HEK293 (cell line): Measurements from ENCODE around the gene STAB1.

Source experiments
- CTCF ChIA-PET: fragments of 350-600 bp; formaldehyde crosslinking; extraction: SDS; loops from one replicate; lab custom pipeline; 2021; ENCODE audit warnings: antibody characterized with exemption; lab: Yijun Ruan, JAX
- POLR2A ChIA-PET: fragments of 300-600 bp; formaldehyde crosslinking; extraction: SDS; loops from one replicate; lab custom pipeline; 2020; ENCODE audit warnings: antibody characterized with exemption, inconsistent platforms; lab: Yijun Ruan, JAX
- H3K27ac ChIP-seq: fragments of 200-500 bp; sonication (Bioruptor generic); 2 replicates; pipeline ENCODE4 v1.5.1; 2014; ENCODE audit warnings: low read depth, low read length, control low read depth, inconsistent platforms; ENCODE audit errors: extremely low read depth
- H3K36me3 ChIP-seq, 2 experiments: fragments of 200-500 bp in 1 of 2; sonication (Bioruptor generic) in 1 of 2; 1 replicate in 1 of 2; 2 replicates in 1 of 2; pipeline ENCODE4 v1.5.1; 2014 to 2017; ENCODE audit warnings: inconsistent platforms in 2 of 2, low read length in 2 of 2; ENCODE audit not compliant: control insufficient read depth in 2 of 2, insufficient read depth in 1 of 2
- H3K4me1 ChIP-seq: fragments of 200-500 bp; sonication (Bioruptor generic); 2 replicates; pipeline ENCODE4 v1.5.1; 2014; ENCODE audit warnings: mild to moderate bottlenecking, low read length, inconsistent platforms; ENCODE audit not compliant: control insufficient read depth, insufficient read depth
- H3K4me3 ChIP-seq: 2 replicates; pipeline ENCODE4 v1.5.1; 2011; ENCODE audit warnings: low read depth, mild to moderate bottlenecking, control low read depth, low read length, moderate library complexity
- H3K9me3 ChIP-seq: fragments of 200-500 bp; sonication (Bioruptor generic); 2 replicates; pipeline ENCODE4 v1.5.1; 2014; ENCODE audit warnings: low read depth, low read length, inconsistent platforms; ENCODE audit not compliant: control insufficient read depth, insufficient read depth
- GLI2 ChIP-seq: fragments of 450-650 bp; formaldehyde crosslinking; IDR thresholded peaks from 2 replicates; pipeline ENCODE4; 2017; ENCODE audit warnings: missing biosample characterization, missing genetic modification characterization, low read depth, borderline replicate concordance
- GLI4 ChIP-seq: fragments of 450-650 bp; formaldehyde crosslinking; IDR thresholded peaks from 2 replicates; pipeline ENCODE4 v1.5.1; 2016; ENCODE audit warnings: missing biosample characterization, missing genetic modification characterization
- OSR2 ChIP-seq: fragments of 450-650 bp; formaldehyde crosslinking; IDR thresholded peaks from 2 replicates; pipeline ENCODE4 v1.5.1; 2016; ENCODE audit warnings: missing biosample characterization, missing genetic modification characterization
- PRDM6 ChIP-seq: fragments of 450-650 bp; formaldehyde crosslinking; IDR thresholded peaks from 2 replicates; pipeline ENCODE4 v1.5.1; 2017; ENCODE audit warnings: missing biosample characterization, missing genetic modification characterization
- SP3 ChIP-seq: fragments of 450-650 bp; formaldehyde crosslinking; IDR thresholded peaks from 2 replicates; pipeline ENCODE4 v1.5.1; 2016; ENCODE audit warnings: missing biosample characterization, missing genetic modification characterization
- TCF7L2 ChIP-seq: IDR thresholded peaks from 2 replicates; pipeline ENCODE4 v1.6.1; 2011; ENCODE audit warnings: low read depth, mild to moderate bottlenecking, inconsistent platforms, low read length, moderate library complexity, borderline replicate concordance
- YY1 ChIP-seq: fragments of 450-650 bp; formaldehyde crosslinking; IDR thresholded peaks from 2 replicates; pipeline ENCODE4 v1.5.1; 2018; ENCODE audit warnings: missing biosample characterization, missing genetic modification characterization
- ZBTB1 ChIP-seq: fragments of 450-650 bp; formaldehyde crosslinking; IDR thresholded peaks from 2 replicates; pipeline ENCODE4 v1.5.1; 2016; ENCODE audit warnings: missing biosample characterization, missing genetic modification characterization
- ZBTB20 ChIP-seq: fragments of 450-650 bp; formaldehyde crosslinking; IDR thresholded peaks from 2 replicates; pipeline ENCODE4 v1.5.1; 2016; ENCODE audit warnings: missing biosample characterization, missing genetic modification characterization
- ZFP37 ChIP-seq: fragments of 450-650 bp; formaldehyde crosslinking; IDR thresholded peaks from 2 replicates; pipeline ENCODE4 v1.5.1; 2016; ENCODE audit warnings: missing biosample characterization, missing genetic modification characterization
- ZFP41 ChIP-seq: fragments of 450-650 bp; formaldehyde crosslinking; IDR thresholded peaks from 2 replicates; pipeline ENCODE4 v1.5.1; 2016; ENCODE audit warnings: missing biosample characterization, missing genetic modification characterization, borderline replicate concordance
- ZIC2 ChIP-seq: fragments of 450-650 bp; formaldehyde crosslinking; IDR thresholded peaks from 2 replicates; pipeline ENCODE4 v1.5.1; 2016; ENCODE audit warnings: missing biosample characterization, missing genetic modification characterization
- ZNF138 ChIP-seq: fragments of 450-650 bp; formaldehyde crosslinking; IDR thresholded peaks from 2 replicates; pipeline ENCODE4 v1.5.1; 2016; ENCODE audit warnings: missing biosample characterization, missing genetic modification characterization, borderline replicate concordance
- ZNF169 ChIP-seq: fragments of 450-650 bp; formaldehyde crosslinking; IDR thresholded peaks from 2 replicates; pipeline ENCODE4 v1.5.1; 2016; ENCODE audit warnings: missing biosample characterization, missing genetic modification characterization
- ZNF184 ChIP-seq: fragments of 450-650 bp; IDR thresholded peaks from 2 replicates; pipeline ENCODE4 v1.5.1; 2018; ENCODE audit warnings: missing biosample characterization, mild to moderate bottlenecking, missing genetic modification characterization
- ZNF19 ChIP-seq: fragments of 450-650 bp; formaldehyde crosslinking; IDR thresholded peaks from 2 replicates; pipeline ENCODE4; 2016; ENCODE audit warnings: missing biosample characterization, missing genetic modification characterization, low read depth
- ZNF211 ChIP-seq: fragments of 450-650 bp; formaldehyde crosslinking; IDR thresholded peaks from 2 replicates; pipeline ENCODE4 v1.5.1; 2016; ENCODE audit warnings: low read depth, missing biosample characterization, missing genetic modification characterization
- ZNF292 ChIP-seq: fragments of 450-650 bp; formaldehyde crosslinking; IDR thresholded peaks from 2 replicates; pipeline ENCODE4 v1.5.1; 2016; ENCODE audit warnings: low read depth, missing biosample characterization, missing genetic modification characterization, borderline replicate concordance
- ZNF37A ChIP-seq: fragments of 450-650 bp; IDR thresholded peaks from 2 replicates; pipeline ENCODE4 v1.5.1; 2018; ENCODE audit warnings: missing biosample characterization, missing genetic modification characterization
- ZNF391 ChIP-seq: fragments of 450-650 bp; formaldehyde crosslinking; IDR thresholded peaks from 2 replicates; pipeline ENCODE4 v1.5.1; 2016; ENCODE audit warnings: low read depth, missing biosample characterization, missing genetic modification characterization, borderline replicate concordance
- ZNF394 ChIP-seq: fragments of 450-650 bp; formaldehyde crosslinking; IDR thresholded peaks from 2 replicates; pipeline ENCODE4 v1.5.1; 2016; ENCODE audit warnings: missing biosample characterization, missing genetic modification characterization, mild to moderate bottlenecking, moderate library complexity, borderline replicate concordance
- ZNF398 ChIP-seq: fragments of 450-650 bp; formaldehyde crosslinking; IDR thresholded peaks from 2 replicates; pipeline ENCODE4 v1.5.1; 2017; ENCODE audit warnings: missing biosample characterization, missing genetic modification characterization
- ZNF449 ChIP-seq: fragments of 450-650 bp; formaldehyde crosslinking; IDR thresholded peaks from 2 replicates; pipeline ENCODE4 v1.5.1; 2017; ENCODE audit warnings: missing biosample characterization, mild to moderate bottlenecking, missing genetic modification characterization, moderate library complexity
- ZNF473 ChIP-seq: fragments of 450-650 bp; formaldehyde crosslinking; IDR thresholded peaks from 2 replicates; pipeline ENCODE4 v1.5.1; 2017; ENCODE audit warnings: missing biosample characterization, missing genetic modification characterization
- ZNF521 ChIP-seq: fragments of 450-650 bp; formaldehyde crosslinking; IDR thresholded peaks from 2 replicates; pipeline ENCODE4 v1.5.1; 2017; ENCODE audit warnings: missing biosample characterization, mild to moderate bottlenecking, missing genetic modification characterization
- ZNF561 ChIP-seq: fragments of 450-650 bp; IDR thresholded peaks from 2 replicates; pipeline ENCODE4 v1.5.1; 2018; ENCODE audit warnings: missing biosample characterization, missing genetic modification characterization, borderline replicate concordance
- ZNF837 ChIP-seq: fragments of 450-650 bp; formaldehyde crosslinking; IDR thresholded peaks from 2 replicates; pipeline ENCODE4 v1.5.1; 2016; ENCODE audit warnings: missing biosample characterization, missing genetic modification characterization

The STAB1 gene

GRCh38 chr3:52468336-52468735 is 26.8 kb upstream of the STAB1 start:
- H3K4me1 ChIP-seq, result no peaks in the 10 kb centered on the region
- no peak overlapping the region for H3K4me3 ChIP-seq
- no peak overlapping the region for H3K27ac ChIP-seq
- H3K9me3 ChIP-seq, result no peaks in the 10 kb centered on the region
- peaks cover 4 to 92% of the 10 kb centered on the region in 2 experiments; a peak in 2 of 3 replicates for H3K36me3 ChIP-seq
- ChIA-PET POLR2A (no interaction called here), CTCF (no interaction called here)
- TF ChIP-seq ZNF184 (no peak), ZFP41 (tag by site-specific recombination) (no peak), ZIC2 (no peak), ZNF391 (tag by site-specific recombination) (no peak), ZNF19 (tag by site-specific recombination) (no peak), ZNF837 (tag by site-specific recombination) (no peak), TCF7L2 (no peak), ZNF292 (tag by site-specific recombination) (no peak)

- H3K27ac ChIP-seq, result no peak overlapping the region
- CTCF ChIA-PET, result interaction anchor here (0.6 kb wide), 1 partner anchor 162 kb away, joined by 8 read pairs; no protein-coding TSS in a partner anchor
- H3K4me1 ChIP-seq, result no peaks in the 10 kb centered on the region
- H3K9me3 ChIP-seq, result no peaks in the 10 kb centered on the region
- TF ChIP-seq ZFP37 (tag by site-specific recombination) (no peak), ZNF398 (tag by site-specific recombination) (no peak), ZNF473 (tag by site-specific recombination) (no peak), ZNF211 (tag by site-specific recombination) (no peak), GLI4 (tag by site-specific recombination) (no peak), GLI2 (tag by site-specific recombination) (no peak), ZNF837 (tag by site-specific recombination) (no peak), ZNF449 (tag by site-specific recombination) (no peak), OSR2 (tag by site-specific recombination) (no peak), ZBTB1 (tag by site-specific recombination) (no peak), ZNF138 (tag by site-specific recombination) (no peak), ZNF169 (tag by site-specific recombination) (no peak), ZNF521 (tag by site-specific recombination) (no peak), YY1 (tag by site-specific recombination) (no peak), ZNF37A (no peak), ZNF561 (tag by site-specific recombination) (no peak), ZBTB20 (tag by site-specific recombination) (no peak), PRDM6 (no peak), SP3 (tag by site-specific recombination) (no peak), ZNF394 (tag by site-specific recombination) (no peak)
- no peak overlapping the region for H3K4me3 ChIP-seq
- POLR2A ChIA-PET, result no interaction called here
- peaks cover 0 to 92% of the 10 kb centered on the region in 2 experiments; a peak in 2 of 3 replicates for H3K36me3 ChIP-seq
Observed at GRCh38 chr3:52469001-52469400, 26.1 kb upstream of the STAB1 start.
